ENCODE results near the gene PFKFB3. TPM values are rescaled to one million over a fixed set of nuclear protein-coding genes. Genes with fewer than 3 reads are reported as not detected.
"Not testable (repeated sequence)": the region's sequence is repeated elsewhere in the genome, so short reads cannot be mapped to it uniquely, and the experiment has no call there.

PFKFB3 gene
- polyA plus RNA-seq, 1 donor from 2014 or later: 7.0 TPM

DNA sequence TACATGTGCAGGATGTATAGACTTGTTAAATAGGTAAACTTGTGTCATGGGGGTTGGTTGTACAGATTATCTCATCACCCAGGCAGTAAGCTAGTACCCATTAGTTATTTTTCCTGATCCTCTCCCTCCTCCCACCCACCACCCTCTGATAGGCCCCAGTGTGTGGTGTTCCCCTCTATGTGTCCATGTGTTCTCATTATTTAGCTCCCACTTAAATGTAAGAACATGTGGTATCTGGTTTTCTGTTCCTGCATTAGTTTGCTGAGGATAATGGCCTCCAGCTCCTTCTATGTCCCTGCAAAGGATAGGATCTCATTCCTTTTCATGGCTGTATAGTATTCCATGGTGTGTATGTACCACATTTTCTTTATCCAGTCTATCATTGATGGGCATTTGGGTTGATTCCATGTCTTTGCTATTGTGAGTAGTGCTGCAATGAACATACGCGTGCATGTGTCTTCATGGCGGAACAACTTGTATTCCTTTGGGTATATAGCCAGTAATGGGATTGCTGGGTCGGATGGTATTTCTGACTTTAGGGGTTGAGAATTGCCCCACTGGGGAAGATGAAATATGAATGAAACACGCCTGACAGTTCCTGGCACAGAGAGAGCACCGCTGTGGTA lies 36.0 kb downstream of the PFKFB3 start:
- not testable (repeated sequence) for H3K4me1 Mint-ChIP-seq, H3K4me3 Mint-ChIP-seq, H3K27me3 Mint-ChIP-seq, H3K9me3 Mint-ChIP-seq, H3K27ac Mint-ChIP-seq
- peaks cover 11% of the 10 kb centered on the region for H3K36me3 Mint-ChIP-seq

DNA sequence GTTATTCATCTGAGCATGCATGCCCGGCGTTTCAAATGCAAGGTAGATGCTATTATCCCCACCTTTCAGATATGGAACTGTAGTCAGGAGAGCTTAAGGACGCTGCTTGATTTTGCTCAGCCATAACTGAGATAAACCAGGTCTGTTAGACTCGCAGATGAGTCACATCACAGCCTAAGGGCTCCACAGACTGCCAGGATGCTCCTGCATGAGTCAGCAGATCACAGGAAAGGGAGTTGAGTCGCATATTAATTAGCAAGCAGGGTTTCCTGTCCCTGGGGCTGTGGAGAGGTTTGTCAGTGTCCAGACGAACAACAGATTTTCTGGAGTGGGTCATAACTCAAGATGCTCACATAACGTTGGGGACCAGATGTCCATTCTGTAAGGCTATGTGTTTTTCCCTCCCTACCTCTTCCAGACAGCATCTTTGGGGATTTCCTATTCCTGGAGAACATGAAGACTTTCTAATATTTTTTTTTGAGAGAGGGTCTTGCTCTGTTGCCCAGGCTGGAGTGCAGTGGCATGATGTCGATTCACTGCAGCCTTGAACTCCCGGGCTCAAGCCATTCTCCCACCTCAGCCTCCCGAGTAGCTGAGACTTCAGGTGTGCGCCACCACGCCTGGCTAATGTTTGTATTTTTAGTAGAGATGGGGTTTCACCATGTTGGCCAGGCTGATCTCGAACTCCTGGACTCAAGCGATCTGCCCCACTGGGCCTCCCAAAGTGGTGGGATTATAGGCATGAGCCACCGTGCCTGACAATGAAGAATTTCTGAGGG lies 36.7 kb downstream of the PFKFB3 start:
- Mint-ChIP-seq H3K36me3 (peaks cover 11% of the 10 kb centered on the region), H3K4me3 (no peak overlapping the region), H3K27me3 (no peaks in the 10 kb centered on the region), H3K9me3 (no peaks in the 10 kb centered on the region), H3K27ac (no peak overlapping the region), H3K4me1 (peaks cover 0 to 2% (median 0%) of the 10 kb centered on the region in 3 donors)

DNA sequence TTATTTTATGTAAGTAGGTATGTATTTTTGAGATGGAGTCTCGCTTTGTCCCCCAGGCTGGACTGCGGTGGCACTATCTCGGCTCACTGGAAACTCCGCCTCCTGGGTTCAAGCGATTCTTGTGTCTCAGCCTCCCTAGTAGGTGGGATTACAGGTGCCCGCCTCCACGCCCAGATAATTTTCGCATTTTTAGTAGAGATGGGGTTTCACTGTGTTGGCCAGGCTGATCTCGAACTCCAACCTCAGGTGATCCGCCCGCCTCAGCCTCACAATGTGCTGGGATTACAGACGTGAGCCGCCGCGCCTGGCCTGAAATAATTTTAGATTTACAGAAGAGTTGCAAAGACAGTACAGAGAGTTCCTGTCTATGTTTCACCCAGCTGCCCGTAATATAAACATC lies 37.5 kb downstream of the PFKFB3 start:
- Mint-ChIP-seq H3K27me3 (no peaks in the 10 kb centered on the region), H3K4me1 (peaks cover 0 to 1% (median 0%) of the 10 kb centered on the region in 3 donors), H3K4me3 (no peak overlapping the region), H3K27ac (no peak overlapping the region), H3K36me3 (peaks cover 11% of the 10 kb centered on the region), H3K9me3 (no peaks in the 10 kb centered on the region)

DNA sequence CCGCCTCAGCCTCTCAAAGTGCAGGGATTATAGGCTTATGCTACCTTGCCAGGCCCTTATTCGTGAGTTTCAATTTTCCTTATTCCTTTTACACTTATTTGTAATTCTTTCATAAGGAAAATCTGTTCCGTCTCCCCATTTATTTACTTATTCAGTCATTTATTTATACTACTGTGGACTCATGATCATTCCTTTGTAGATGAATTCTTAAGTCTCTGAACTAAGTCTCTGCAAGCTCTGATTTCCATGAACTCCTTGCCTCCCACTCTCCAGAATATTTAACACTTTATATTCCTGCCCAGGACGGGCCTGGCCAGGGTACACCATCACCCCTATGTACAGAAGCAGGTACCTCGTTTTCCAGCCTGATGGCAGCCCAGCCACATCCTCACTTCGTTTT lies 39.4 kb downstream of the PFKFB3 start:
- H3K4me3 Mint-ChIP-seq: no peak overlapping the region
- H3K27me3 Mint-ChIP-seq: no peaks in the 10 kb centered on the region
- peaks cover 0 to 1% (median 0%) of the 10 kb centered on the region in 3 donors for H3K4me1 Mint-ChIP-seq
- H3K27ac Mint-ChIP-seq: no peak overlapping the region
- no peaks in the 10 kb centered on the region for H3K9me3 Mint-ChIP-seq
- H3K36me3 Mint-ChIP-seq: peaks cover 9% of the 10 kb centered on the region

DNA sequence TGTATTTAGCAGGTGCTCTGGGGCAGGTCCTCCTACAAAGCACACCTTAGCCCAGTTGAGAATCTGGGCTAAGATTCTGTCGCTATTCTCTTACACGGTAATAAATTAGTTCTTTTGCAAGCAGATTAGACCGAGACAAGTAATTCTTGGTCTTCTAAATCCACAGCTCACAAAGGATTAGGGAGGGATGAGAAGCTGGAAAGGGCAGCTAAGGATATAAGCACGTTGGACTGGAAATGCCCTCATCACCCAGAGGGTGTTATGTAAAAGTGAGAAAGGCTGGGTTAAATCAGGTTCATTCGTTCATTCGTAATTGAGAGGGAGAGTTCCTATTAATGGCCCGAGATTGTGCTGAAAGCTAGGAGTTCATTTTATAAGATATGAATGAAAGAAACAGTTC lies 41.8 kb downstream of the PFKFB3 start:
- no peaks in the 10 kb centered on the region for H3K27me3 Mint-ChIP-seq
- no peaks in the 10 kb centered on the region for H3K9me3 Mint-ChIP-seq
- no peak overlapping the region for H3K4me3 Mint-ChIP-seq
- no peaks in the 10 kb centered on the region for H3K4me1 Mint-ChIP-seq
- no peak overlapping the region for H3K27ac Mint-ChIP-seq
- H3K36me3 Mint-ChIP-seq: peaks cover 7% of the 10 kb centered on the region

DNA sequence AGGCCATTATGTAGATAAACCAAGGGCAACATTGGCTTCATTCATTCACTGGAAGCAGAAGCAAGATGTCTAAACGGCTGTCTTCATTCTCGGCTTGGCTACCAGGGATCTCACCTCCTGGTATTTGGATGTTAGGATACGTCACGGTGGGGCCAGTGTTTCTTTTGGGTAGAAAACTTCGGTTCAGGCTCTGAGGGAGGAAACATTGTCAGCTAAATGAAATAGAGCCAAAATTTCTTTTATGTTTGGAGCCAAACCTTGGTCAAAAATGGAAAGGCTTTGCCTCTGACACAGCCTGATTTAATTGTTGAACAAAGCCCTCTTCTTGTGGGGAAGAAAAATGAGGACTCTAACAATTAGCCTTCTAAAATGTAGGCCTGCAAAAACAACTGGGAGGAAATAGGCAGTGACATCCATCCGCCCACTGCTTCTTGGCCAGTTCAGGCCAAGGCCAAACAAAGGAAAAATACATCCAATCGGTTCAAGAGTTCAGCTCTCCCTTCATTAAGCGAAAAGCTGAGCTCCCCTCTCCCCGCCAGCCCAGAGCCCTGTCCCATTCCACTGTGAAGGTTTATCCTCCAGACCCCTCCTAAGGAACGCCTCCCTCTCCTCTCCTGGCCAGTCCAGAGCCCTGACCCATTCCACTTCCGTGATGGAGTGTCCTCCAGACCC lies 44.4 kb downstream of the PFKFB3 start:
- no peak overlapping the region for H3K4me3 Mint-ChIP-seq
- no peak overlapping the region for H3K27ac Mint-ChIP-seq
- H3K4me1 Mint-ChIP-seq: no peaks in the 10 kb centered on the region
- H3K9me3 Mint-ChIP-seq: no peaks in the 10 kb centered on the region
- H3K27me3 Mint-ChIP-seq: no peaks in the 10 kb centered on the region
- peaks cover 2% of the 10 kb centered on the region for H3K36me3 Mint-ChIP-seq

DNA sequence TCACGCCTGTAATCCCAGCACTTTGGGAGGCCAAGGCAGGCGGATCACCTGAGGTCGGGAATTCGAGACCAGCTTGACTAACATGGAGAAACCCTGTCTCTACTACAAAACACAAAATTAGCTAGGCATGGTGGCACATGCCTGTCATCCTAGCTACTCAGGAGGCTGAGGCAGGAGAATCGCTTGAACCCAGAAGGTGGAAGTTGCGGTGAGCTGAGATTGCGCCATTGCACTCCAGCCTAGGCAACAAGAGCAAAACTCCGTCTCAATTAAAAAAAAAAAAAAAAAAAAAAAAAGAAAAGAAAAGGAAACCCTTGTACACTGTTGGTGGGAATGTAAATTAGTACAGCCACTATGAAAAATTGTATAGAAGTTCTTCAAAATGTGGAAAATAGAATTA lies 46.2 kb downstream of the PFKFB3 start:
- not testable (repeated sequence) for H3K4me1 Mint-ChIP-seq, H3K4me3 Mint-ChIP-seq, H3K27ac Mint-ChIP-seq, H3K27me3 Mint-ChIP-seq, H3K9me3 Mint-ChIP-seq, H3K36me3 Mint-ChIP-seq

DNA sequence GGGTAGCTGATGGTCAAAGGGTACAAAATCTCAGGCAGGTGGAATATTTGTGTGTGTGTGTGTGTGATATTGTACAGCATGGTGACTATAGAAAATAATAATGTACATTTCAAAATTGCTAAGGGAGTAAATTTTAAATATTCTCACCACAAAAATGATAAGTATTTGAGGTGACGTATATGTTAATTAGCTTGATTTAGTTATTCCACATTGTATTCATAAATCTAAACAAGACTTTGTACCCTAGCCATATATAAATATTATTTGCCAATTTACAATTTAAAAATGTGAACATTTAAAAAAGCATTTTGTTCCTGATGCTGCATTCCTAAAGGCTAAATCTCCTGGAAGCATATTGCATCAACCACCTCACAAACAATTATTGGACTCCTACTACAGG lies 47.0 kb downstream of the PFKFB3 start:
- Mint-ChIP-seq H3K27me3 (no peaks in the 10 kb centered on the region), H3K9me3 (no peaks in the 10 kb centered on the region), H3K36me3 (peaks cover 2% of the 10 kb centered on the region), H3K4me1 (no peaks in the 10 kb centered on the region), H3K27ac (no peak overlapping the region), H3K4me3 (no peak overlapping the region)

DNA sequence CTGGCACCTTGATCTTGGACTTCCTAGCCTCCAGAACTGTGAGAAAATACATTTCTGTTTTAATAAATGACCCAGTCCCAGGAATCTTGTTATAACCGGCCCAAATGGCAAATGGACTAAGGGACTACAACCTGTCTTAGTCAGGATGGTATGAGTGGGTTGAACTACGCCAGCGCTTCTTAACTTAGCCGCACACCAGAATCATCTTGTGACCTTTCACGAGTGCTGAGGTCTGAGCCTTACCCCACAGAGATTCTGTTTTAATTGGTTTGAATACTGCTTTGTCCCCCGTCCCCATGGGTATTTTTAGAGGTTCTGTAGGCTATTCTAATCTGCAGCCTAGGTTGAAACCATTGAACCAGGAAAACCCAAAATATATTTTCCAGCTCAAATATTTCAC lies 48.0 kb downstream of the PFKFB3 start:
- H3K4me1 Mint-ChIP-seq: no peaks in the 10 kb centered on the region
- no peaks in the 10 kb centered on the region for H3K9me3 Mint-ChIP-seq
- H3K27ac Mint-ChIP-seq: no peak overlapping the region
- no peak overlapping the region for H3K4me3 Mint-ChIP-seq
- H3K36me3 Mint-ChIP-seq: peaks cover 4% of the 10 kb centered on the region
- H3K27me3 Mint-ChIP-seq: no peaks in the 10 kb centered on the region

DNA sequence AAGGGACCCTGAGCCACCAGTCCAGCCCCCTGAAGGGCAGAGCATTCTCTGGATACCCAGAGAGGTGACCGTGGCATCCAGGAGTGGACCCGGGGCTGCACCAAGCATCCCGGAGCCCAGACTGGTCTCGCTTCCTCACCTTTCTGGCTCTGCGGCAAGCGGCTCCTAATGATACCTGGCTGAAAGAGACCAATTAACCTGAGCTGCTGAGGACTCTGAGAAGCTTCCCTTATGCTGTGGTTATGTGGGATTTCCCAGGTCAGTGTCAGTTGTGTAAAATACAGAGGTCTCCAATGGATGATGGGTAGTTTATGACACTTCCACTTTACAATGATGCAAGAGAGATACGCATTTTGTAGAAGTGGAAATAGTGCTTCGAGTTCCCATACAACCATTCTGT lies 51.5 kb downstream of the PFKFB3 start:
- Mint-ChIP-seq H3K36me3 (peaks cover 6% of the 10 kb centered on the region), H3K27ac (no peak overlapping the region), H3K4me3 (no peak overlapping the region), H3K4me1 (peaks cover 0 to 1% (median 0%) of the 10 kb centered on the region in 3 donors), H3K27me3 (no peaks in the 10 kb centered on the region), H3K9me3 (no peaks in the 10 kb centered on the region)

DNA sequence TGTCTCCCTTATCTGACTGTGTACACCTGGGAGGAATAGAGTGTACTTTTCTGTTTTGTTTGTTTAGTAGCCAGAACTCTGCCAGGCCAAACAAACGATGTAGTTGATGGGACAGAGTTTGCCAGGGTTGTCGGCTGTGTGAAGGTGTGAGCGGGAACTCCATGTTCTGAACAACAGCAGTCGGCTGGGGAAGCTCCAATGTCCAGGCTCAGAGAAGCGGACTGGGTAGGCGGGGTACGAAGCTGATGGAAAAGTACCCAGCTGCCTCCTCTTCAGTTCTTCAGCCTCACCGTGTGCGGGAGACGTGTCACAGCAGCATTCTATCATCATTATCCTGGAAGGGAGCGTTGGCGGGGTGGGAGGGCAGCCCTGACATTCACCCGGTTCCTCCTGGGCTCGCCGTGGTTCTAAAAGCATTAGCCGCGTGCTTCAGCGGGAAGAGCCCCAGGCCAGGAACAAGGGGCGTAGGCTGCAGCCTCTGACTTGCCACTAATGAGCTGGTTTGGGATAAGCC lies 52.9 kb downstream of the PFKFB3 start:
- H3K4me1 Mint-ChIP-seq: peaks cover 0 to 1% (median 0%) of the 10 kb centered on the region in 3 donors
- H3K27me3 Mint-ChIP-seq: no peaks in the 10 kb centered on the region
- H3K36me3 Mint-ChIP-seq: peaks cover 6% of the 10 kb centered on the region
- no peaks in the 10 kb centered on the region for H3K9me3 Mint-ChIP-seq
- H3K27ac Mint-ChIP-seq: peak overlapping the region in 1 of 3 donors; percentile 11
- no peak overlapping the region for H3K4me3 Mint-ChIP-seq

DNA sequence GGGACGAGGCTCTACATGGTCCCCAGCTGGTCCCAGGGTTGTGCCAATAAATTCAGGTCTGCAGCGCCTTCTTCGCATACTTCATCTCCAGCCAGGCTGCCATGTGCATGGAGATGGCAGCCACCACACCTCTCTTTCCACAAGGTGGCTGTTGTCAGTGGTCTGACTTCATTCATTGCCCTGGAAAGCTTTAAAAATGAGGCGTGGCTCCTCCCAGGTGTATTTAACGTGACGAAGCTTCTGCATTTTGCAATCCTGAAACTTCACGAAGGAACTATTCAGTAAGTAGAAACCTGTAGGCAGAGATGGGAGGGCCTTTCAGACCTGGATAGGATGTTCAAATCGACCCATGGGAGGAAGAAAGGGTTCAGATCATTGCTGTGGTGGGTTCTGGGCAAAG lies 53.7 kb downstream of the PFKFB3 start:
- peaks cover 2% of the 10 kb centered on the region for H3K27me3 Mint-ChIP-seq
- peaks cover 0 to 1% (median 0%) of the 10 kb centered on the region in 3 donors for H3K4me1 Mint-ChIP-seq
- no peak overlapping the region for H3K4me3 Mint-ChIP-seq
- H3K36me3 Mint-ChIP-seq: peaks cover 6% of the 10 kb centered on the region
- H3K27ac Mint-ChIP-seq: peak overlapping the region in 1 of 3 donors; percentile 32
- H3K9me3 Mint-ChIP-seq: peaks cover 0 to 6% (median 4%) of the 10 kb centered on the region in 3 donors

DNA sequence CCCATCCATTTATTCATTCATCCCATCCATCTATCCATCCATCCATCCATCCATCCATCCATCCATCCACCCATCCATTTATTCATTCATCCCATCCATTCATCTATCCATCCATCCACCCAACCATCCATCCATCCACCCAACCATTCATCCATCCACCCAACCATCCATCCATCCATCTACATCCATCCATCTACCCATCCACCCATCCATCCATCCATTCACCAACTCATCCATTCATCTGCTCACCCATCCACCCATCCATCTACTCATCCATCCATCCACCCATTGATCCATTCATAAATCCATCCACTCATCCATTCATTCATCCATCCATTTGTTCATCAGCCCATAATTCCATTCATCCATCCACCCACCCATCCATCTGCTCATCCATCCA lies 56.4 kb downstream of the PFKFB3 start:
- peaks cover 0 to 8% (median 4%) of the 10 kb centered on the region in 3 donors for H3K9me3 Mint-ChIP-seq
- no peak overlapping the region for H3K27ac Mint-ChIP-seq
- H3K4me1 Mint-ChIP-seq: peaks cover 0 to 1% (median 0%) of the 10 kb centered on the region in 3 donors
- no peak overlapping the region for H3K4me3 Mint-ChIP-seq
- H3K27me3 Mint-ChIP-seq: peaks cover 2% of the 10 kb centered on the region
- H3K36me3 Mint-ChIP-seq: peaks cover 6% of the 10 kb centered on the region

DNA sequence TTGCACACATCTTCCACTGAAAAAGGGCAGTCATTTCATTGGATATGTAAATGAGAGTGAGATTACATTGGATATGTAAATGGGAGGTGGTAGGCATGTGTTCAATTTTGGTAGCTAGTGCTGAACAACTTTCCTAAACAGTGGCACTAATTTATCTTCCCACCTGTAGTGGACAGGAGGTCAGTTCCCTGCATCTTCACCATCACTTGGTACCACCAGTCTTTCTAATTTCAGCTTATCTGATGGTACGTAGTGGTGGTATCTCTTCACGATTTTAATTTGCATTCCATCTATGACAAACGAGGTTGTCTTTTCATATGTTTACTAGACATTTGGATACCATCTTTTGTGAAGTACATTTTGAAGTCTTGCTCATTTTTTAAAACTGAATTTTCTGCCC lies 58.1 kb downstream of the PFKFB3 start:
- Mint-ChIP-seq H3K27me3 (peaks cover 2% of the 10 kb centered on the region), H3K4me3 (no peak overlapping the region), H3K4me1 (peaks cover 0 to 1% (median 0%) of the 10 kb centered on the region in 3 donors), H3K9me3 (peaks cover 0 to 8% (median 4%) of the 10 kb centered on the region in 3 donors), H3K27ac (no peak overlapping the region), H3K36me3 (peaks cover 2% of the 10 kb centered on the region)

DNA sequence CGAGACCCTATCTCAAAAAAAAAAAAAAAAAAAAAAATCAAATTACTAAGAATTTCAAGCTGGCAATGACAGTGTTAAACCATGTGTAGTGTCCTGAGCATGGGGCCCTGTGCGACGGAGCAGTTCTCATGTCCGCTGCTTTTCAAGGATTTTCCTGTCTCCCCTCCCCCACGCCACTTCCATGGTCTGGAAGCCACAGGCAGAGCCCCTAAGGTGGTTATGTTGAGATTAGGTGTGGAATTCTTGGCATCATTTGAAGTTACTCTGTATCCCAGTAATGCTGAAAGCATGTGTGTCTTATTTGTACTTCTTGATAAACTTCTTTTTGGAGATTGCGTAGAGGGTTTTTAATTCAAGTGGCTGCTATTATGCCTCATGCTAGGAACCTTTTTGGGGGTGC lies 65.2 kb downstream of the PFKFB3 start:
- Mint-ChIP-seq H3K36me3 (peaks cover 4% of the 10 kb centered on the region), H3K4me3 (peak overlapping the region in 2 of 4 donors; percentile 24 to 74), H3K27me3 (no peaks in the 10 kb centered on the region), H3K27ac (no peak overlapping the region), H3K9me3 (no peaks in the 10 kb centered on the region), H3K4me1 (peaks cover 9 to 19% (median 18%) of the 10 kb centered on the region in 3 donors)

All from IgD-negative memory B cell (primary cell).